Hepatocyte (in vitro differentiated cells): ENCODE data around the gene CRABP2.

Source experiments
- EZH2 ChIP-seq: fragments of 200-600 bp; sonication (generic); IDR thresholded peaks from 2 replicates; pipeline ENCODE4 v1.6.1; 2016; ENCODE audit warnings: antibody characterized with exemption, mild to moderate bottlenecking, borderline replicate concordance
- EZH2phosphoT487 ChIP-seq: fragments of 200-600 bp; sonication (generic); IDR thresholded peaks from one replicate; pipeline ENCODE4 v1.6.1; 2018; ENCODE audit warnings: antibody characterized with exemption, mild to moderate bottlenecking, low read depth, moderate library complexity; ENCODE audit not compliant: unreplicated experiment, severe bottlenecking
- TF ChIP-seq, protein P1 (sequence below): fragments of 200-600 bp; sonication (generic); IDR thresholded peaks from 2 replicates; pipeline ENCODE4 v1.5.1; 2016; ENCODE audit warnings: antibody characterized with exemption, mild to moderate bottlenecking; ENCODE audit not compliant: poor library complexity

DNA sequence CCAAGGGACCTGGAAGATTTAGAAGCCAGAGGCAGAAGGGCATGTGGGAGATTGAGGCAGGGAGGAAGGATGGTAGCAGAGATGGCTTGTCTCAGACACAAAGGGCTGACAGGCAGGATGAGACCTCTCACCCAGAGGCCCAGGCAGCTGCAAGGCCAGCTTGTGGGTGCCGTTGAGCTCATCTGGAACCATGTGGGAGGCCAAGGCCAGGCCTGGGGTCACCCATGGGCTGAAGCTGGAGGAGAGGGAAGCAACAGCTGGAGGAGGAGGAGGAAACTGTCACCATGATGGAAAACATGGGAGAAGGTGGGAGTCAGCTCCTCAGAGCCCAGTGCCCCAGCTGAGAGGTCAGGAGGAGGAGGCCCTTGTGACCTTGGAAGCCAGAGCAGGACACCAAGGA is 6.4 kb downstream of the CRABP2 start:
- TF ChIP-seq, protein P1, sequence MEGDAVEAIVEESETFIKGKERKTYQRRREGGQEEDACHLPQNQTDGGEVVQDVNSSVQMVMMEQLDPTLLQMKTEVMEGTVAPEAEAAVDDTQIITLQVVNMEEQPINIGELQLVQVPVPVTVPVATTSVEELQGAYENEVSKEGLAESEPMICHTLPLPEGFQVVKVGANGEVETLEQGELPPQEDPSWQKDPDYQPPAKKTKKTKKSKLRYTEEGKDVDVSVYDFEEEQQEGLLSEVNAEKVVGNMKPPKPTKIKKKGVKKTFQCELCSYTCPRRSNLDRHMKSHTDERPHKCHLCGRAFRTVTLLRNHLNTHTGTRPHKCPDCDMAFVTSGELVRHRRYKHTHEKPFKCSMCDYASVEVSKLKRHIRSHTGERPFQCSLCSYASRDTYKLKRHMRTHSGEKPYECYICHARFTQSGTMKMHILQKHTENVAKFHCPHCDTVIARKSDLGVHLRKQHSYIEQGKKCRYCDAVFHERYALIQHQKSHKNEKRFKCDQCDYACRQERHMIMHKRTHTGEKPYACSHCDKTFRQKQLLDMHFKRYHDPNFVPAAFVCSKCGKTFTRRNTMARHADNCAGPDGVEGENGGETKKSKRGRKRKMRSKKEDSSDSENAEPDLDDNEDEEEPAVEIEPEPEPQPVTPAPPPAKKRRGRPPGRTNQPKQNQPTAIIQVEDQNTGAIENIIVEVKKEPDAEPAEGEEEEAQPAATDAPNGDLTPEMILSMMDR, result no peak
- no peak for TF ChIP-seq EZH2phosphoT487
- TF ChIP-seq EZH2, result no peak
